Measurements from ENCODE around the gene FZR1. TPM values are rescaled to one million over a fixed set of nuclear protein-coding genes. Genes with fewer than 3 reads are reported as not detected.

Gene FZR1
- total and polyA plus RNA-seq, 9 of the 15 experiments (the other 6 are each of a cell fraction or from before 2014, with no cell fraction given) = 0.18 to 48.0 (median 22.2) TPM

- TF ChIP-seq CTCFL (IDR thresholded peaks at IDR 0.05; ENCODE audit: borderline replicate concordance, insufficient read depth, low read depth, low read length, poor library complexity, severe bottlenecking) (peak; percentile 10), ZNF280B (CRISPR knock-in tag; IDR thresholded peaks at IDR 0.05) (no peak), ETV5 (CRISPR knock-in tag; IDR thresholded peaks at IDR 0.05; ENCODE audit: low read depth) (no peak), ZNF778 (CRISPR knock-in tag; IDR thresholded peaks at IDR 0.05) (no peak), ZBTB8A (IDR thresholded peaks at IDR 0.05; ENCODE audit: partially characterized antibody) (no peak), MEF2D (tag; conservative IDR thresholded peaks at IDR 0.05; ENCODE audit: low read depth) (no peak), CHD2 (IDR thresholded peaks at IDR 0.05; ENCODE audit: low read depth, low read length) (no peak), KAT8 (IDR thresholded peaks at IDR 0.05; ENCODE audit: low read depth) (no peak), ETS1 (conservative IDR thresholded peaks at IDR 0.05; ENCODE audit: control insufficient read depth, low read depth, low read length) (peak; percentile 25), SP1 (CRISPR knock-in tag; IDR thresholded peaks at IDR 0.05) (no peak), FOXK1 (CRISPR knock-in tag; IDR thresholded peaks at IDR 0.05; ENCODE audit: borderline replicate concordance) (no peak), SETDB1 (IDR thresholded peaks at IDR 0.05; ENCODE audit: low read length) (no peak), POLR2AphosphoS5 (IDR thresholded peaks at IDR 0.05; ENCODE audit: control insufficient read depth, insufficient read depth, low read depth, low read length) (no peak), RBM39 (optimal IDR thresholded peaks at IDR 0.05; ENCODE audit: low read depth, low read length) (no peak), ATF3 (IDR thresholded peaks at IDR 0.05) (peak; percentile 46; the same call in 1 of the 2 replicates), ATF3 (CRISPR knock-in tag; conservative IDR thresholded peaks at IDR 0.05) (no peak), E2F6 (IDR thresholded peaks at IDR 0.05; ENCODE audit: borderline replicate concordance in 1 of 2, extremely low read depth in 1 of 2, insufficient read depth in 1 of 2, insufficient read length in 1 of 2, low read depth in 1 of 2, low read length in 1 of 2, poor library complexity in 1 of 2, severe bottlenecking in 1 of 2) (peak in 1 of 2 experiments; percentile 58)
These were observed 50.9 kb downstream of the FZR1 start (continued) for GRCh38 chr19:3556978-3557460.
